ENCODE measurements around the gene PLVAP.

PLVAP gene, protein sequence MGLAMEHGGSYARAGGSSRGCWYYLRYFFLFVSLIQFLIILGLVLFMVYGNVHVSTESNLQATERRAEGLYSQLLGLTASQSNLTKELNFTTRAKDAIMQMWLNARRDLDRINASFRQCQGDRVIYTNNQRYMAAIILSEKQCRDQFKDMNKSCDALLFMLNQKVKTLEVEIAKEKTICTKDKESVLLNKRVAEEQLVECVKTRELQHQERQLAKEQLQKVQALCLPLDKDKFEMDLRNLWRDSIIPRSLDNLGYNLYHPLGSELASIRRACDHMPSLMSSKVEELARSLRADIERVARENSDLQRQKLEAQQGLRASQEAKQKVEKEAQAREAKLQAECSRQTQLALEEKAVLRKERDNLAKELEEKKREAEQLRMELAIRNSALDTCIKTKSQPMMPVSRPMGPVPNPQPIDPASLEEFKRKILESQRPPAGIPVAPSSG

DNA sequence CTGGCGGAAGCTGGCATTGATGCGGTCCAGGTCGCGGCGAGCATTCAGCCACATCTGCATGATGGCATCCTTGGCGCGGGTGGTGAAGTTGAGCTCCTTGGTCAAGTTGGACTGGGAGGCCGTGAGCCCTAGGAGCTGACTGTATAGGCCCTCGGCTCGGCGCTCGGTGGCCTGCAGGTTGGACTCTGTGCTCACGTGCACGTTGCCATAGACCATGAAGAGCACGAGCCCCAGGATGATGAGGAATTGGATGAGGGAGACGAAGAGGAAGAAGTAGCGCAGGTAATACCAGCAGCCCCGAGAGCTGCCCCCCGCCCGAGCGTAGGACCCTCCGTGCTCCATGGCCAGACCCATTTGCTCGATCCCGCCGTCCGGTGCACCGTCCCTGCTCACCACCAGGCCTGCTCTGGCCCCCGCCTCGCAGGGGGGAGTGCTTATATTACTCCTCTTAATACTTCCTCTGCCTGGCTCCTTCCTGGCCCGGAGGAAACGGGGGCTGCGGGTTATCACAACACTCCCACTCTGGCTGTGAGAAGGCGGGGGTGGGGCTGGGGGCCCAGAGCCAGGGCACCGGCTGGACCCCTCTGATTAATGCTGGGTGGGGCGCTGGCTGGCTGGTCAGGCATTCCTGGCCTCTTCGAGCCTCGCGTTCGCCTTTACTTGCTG, at the start of gene PLVAP:
Gene PLVAP, minus strand, starts transcription at position 408 of the 666 bp plus-strand sequence. Its CDS starts 54 bp downstream, at position 354.
- DNase-seq = no peak

DNA sequence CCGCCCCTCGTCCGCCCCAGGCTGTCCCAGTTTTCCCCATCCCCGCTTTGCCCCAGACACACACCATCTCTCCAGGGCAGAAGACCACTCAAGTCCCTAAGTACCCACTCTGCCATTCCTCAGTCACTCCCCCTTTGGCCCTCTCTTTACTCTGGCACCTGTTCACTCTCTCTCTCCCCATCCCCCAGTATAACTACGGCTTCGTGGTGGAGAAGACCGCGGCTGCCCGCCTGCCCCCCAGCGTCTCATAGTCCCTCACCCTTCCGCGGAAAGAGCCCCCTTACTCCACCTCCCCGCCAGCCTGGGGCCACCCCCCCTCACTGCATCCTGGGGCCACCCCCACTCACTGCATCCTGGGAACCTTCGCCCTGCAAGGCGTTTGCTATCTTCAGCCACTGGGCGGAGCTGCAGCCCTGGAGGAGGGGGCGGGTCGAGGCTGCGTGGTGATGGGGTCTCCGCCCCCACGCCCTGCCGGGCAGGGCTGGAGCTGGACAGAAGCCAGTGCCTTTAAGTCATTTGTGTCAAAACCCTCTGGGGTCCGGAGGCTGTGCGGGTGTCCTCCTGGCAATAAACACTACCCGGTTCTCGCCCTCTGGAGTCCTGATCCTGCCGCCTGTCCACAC, 47.7 kb upstream of the PLVAP start:
- no peak for DNase-seq

DNA sequence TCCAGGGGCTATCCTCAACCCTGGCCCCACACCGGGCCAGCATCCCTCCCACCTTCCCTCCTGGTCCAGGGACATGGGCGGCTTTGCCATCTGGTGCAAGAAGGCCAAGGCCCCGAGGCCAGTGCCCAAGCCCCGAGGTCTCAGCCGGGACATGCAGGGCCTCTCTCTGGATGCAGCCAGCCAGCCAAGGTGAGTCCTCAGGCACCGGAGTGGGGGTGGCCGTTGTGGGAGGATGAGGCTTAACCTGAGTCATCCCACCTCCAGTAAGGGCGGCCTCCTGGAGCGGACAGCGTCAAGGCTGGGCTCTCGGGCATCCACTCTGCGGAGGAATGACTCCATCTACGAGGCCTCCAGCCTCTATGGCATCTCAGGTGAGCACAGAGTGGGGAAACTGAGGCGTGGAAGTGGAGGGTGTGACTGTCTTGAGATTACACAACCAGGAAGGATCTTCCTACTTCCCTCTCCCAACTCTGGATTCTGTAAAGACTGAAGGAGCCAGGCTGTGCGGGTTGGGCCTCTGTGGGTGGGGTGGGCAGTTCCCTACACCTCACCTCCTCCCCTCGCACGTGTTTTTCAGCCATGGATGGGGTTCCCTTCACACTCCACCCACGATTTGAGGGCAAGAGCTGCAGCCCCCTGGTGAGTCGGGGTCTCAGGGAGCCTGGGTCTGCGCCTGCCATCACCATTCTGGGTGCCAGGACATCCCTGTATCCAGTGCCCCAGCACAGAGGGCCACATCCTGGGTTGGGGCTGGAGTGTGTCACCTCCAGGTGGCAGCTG, 46.5 kb upstream of the PLVAP start:
- no peak for DNase-seq

DNA sequence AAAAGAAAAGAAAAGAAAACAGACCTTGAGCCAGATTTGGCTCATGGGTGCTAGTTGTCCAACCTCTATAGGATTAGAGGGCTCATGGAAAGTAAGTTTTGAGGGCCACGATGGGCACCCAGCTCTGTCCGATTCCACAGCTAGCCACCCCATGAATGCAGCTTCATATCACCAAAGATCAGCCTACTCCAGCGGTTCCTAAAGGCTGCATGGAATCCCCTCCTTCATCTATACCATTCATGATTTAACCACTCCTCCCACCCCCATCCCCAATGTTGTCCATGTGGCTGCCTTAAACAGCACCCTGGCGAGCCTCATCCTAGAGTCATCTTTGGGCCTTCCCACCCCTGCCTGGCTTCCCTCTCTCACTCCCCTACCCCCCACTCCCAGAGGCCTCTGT, 44.8 kb upstream of the PLVAP start:
- no peak for DNase-seq

DNA sequence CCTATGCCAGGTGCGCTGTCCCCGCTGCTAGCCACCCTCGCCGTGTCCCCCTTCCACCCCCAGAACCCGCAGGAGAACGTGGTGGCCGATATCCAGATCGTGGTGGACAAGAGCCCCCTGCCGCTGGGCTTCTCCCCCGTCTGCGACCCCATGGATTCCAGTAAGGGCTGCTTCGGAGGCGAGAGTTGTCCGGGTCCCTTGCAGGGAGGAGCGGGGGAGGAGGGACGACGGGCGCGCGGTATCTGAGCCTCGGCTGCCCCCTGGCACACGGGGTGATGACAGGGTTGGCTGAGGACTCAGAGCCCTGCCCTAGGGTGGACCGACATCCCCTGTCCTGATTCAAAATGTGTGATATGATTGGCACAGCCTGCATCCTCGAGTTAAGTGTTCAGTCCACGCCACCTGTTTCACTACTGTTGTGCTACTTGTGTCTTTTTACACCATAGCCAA, 43.4 kb upstream of the PLVAP start:
- DNase-seq = no peak

DNA sequence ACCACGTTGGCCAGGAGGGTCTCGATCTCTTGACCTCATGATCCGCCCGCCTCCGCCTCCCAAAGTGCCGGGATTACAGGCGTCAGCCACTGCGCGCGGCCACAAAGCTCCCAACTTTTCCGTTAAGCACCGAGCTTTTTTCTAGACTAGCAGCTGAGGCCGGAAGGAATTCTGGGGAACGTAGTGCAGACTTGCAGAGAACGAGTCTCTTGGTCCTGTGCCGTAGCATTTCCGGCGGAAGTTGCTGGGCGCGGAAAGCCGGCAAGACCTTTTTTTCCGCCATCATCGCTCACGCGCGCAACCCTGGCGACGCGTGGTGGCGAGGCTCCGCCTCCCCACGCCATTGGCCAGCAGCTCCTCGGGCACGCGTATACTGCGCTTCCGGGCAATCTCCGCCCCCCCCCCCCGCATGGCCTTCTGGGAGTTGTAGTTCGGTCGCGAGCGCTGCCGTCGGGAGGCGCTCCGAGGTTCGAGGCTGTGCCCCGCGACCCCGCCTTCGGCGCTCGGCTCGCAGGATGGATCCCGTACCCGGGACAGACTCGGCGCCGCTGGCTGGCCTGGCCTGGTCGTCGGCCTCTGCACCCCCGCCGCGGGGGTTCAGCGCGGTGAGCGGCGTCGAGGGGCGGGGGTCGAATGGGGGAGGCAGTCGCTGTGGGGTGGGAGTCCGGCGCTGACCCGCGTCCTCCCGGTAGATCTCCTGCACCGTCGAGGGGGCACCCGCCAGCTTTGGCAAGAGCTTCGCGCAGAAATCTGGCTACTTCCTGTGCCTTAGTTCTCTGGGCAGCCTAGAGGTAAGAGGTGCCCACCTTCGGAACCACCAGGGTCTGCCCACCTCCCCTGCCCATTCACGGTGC, 42.7 kb upstream of the PLVAP start, which contains the start of gene MVB12A:
Gene MVB12A, plus strand, starts transcription at position 427 of the 854 bp plus-strand sequence. Its CDS starts 89 bp downstream, at position 516.
- DNase-seq = peak; percentile 97 to 98

DNA sequence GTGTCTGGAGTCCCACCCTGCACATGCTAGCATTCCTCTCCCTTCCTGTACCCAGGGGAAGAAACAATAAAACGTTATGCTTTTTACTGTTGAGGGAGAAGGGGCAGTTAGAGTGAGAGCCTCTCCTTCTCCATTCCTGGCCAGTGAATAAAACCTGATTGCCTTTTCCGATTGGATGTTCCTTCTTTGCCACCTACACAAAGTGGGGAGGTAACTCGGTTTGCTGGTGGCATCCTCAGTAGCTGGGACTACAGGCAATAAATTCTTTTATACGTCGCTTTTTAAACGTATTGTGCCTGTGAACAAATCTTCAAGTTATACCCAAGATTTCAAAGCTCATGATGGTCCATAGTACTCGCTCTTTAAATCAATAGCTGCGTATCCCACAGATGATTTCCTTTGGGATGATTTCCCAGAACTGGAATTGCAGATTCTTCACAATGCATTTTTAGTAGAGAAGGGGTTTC, 42.0 kb upstream of the PLVAP start:
- DNase-seq = no peak

DNA sequence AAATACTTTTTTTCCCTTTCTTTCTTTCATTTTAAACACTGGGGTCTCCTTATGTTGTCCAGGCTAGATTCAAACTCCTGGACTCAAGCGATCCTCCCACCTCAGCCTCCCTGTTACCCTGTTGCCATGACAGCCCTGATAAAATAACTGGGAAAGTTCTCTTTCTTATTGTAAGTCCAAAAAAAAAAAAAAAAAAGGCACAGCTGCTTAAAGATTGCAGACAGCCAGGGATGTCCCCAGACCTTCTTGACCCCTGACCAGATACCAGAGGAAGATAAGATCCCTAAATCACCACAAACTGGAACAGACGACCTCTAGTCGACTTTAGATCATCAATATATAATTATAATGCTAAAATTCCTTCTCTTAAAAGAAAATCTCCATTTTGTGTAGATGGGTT, 41.6 kb upstream of the PLVAP start:
- DNase-seq = no peak

DNA sequence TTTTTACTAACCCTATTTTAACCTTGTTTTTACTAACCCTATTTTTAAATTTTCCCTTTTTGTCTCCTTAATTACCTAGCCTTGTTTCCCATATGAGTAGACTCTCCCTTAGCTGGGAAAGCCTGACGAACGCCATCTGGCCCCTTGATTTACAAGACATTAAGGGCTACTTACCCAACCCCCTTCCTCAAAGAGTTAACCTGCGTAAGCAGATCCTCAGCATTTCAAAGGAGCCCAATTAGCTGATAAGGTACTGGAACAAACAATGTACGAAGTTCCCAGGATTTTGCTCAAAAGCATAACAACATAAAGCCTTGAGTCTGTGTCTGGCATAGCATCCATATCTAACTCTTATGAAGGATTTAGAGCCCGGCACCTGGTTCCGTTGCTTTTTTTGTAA, 38.0 kb upstream of the PLVAP start:
- no peak for DNase-seq

DNA sequence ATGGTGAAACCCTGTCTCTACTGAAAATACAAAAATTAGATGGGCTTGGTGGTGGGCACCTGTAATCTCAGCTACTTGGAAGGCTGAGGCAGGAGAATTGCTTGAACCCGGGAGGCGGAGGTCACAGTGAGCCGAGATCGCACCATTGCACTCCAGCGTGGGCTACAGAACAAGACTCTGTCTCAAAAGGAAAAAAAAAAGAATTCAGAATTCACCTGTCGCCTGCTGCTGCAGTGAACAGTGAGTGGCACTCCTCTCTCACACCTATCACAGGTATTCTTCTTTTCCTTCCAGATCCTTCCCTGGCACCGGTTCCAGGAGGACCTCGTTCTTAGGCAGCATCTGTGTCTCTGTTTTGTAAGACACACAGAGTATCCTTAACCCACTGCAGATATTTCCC, 37.0 kb upstream of the PLVAP start:
- no peak for DNase-seq

DNA sequence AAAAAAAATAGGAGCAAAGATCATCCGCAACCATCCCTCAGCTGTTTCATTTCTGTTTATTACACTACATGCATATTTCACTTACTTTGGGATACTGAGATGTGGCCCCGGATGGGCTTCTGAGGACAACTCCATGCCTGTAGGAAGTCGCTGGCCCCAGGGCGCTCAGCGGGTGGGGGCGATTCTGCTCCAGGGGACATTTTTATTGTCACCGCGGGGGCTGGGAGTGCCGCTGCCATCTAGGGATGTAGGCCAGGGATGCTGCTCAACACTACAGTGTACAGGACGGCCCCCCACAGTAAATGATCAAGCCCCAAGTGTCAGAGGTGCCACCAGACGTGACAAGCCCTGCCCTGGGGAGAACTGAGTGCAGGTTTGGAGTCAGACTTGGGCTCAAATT, 34.7 kb upstream of the PLVAP start:
- DNase-seq = no peak

DNA sequence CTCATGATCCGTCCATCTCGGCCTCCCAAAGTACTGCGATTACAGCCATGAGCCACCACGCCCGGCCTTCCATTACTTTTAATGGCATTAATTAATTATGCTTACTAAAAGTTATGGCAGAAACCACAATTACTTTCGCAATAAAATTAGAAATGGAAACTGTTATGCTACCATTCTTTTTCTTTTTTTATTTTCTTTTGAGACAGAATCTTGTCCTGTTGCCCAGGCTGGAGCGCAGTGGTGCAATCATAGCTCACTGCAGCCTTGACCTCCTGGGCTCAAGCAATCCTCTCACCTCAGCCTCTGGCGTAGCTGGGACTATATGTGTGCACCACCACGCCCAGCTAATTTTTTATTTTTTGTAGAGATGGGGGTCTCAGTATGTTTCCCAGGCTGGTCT, 32.8 kb upstream of the PLVAP start:
- no peak for DNase-seq

DNA sequence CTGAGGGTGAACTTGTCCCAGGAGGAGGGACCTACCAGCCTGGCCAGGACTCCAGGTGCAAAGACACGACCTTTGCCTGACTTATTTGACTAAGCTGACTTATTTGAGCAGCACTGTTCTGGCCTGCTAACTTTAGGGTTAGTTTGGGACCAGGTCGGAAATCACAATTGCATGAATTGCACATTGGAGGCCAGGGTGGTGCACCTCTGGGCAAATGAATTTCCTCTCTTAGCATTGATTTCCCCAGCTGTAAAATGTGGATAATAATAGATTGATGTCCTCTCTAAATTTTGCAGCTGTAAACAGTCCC, 29.7 kb upstream of the PLVAP start:
- DNase-seq = no peak

DNA sequence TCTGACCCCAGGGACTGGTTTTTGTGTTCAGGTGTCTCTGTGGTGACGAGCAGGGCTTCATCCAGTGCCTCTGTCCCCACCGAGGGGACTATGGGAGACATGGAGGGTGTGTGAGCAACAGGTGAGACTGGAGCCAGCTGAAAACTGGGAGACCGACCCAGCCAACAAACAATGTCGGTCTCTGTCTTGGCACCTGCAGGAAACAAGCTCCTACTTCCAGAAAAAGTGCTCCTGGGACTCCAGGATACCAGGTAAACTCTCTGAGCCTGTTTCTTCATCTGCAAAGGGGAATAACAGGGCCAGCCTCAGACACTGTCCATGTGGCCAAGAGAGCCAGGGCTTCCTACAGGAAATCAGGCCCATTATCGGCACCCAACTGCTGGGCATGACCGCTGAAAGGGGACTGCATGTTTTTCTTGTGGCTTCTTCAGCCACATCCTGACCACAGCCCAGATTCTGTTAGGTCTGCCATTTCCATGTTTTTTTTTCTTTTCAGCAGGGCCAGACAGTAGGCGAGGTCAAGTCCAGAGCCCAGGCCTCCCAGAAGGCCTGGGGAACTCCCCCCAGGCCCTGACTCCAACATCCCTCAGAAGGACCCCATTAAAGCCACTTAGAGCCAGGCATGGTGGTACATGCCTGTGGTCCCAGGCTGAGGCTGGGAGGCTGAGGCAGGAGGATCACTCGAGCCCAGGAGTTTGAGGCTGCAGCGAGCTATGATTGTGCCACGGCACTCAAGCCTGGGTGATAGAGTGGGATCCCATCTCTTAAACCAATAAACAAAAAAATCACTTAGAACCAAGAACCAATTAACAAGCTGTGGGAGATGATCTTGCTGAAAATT, 29.1 kb upstream of the PLVAP start:
- DNase-seq = no peak

DNA sequence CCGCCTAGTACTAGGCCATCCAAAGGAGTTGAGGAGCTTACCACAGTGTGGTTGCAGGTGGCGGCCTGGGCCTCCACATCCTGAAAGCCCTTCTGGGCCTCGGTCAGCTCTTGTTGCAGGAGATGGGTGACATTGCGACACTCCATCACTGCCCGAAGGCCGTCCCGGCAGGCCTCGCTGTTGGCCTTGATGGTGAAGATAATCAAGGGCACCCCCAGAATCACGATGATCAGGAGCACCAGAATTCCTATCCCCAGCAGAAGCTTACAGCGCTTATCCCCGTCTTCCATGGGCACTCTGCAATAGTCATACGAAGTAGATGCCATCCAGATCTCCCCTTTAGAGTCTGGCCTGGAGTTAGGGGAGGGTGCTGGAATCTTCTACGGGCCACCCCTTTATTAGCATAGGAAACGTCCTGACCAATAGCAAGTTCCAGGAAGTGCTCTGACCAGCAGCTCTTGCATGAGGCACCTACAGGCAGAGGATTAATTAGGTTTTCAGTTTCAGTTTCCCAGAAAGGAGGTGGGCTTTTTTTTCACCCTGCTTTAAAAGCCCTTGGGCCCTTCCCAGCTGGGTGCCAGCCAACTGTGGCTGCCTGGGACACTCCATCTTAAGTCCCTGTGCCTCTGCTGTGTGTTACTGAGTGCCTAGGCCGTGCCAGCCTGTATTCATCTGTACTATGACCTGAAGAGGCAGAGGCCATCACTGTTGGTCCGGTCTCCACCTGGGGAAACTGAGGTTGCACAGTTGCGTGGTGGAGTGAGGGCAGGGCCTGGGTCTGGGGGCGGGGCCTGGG, 28.3 kb upstream of the PLVAP start, which contains the start of gene BST2:
Gene BST2, minus strand, starts transcription at position 381 of the 796 bp plus-strand sequence. Its CDS starts 55 bp downstream, at position 326.
- DNase-seq = peak; percentile 71 to 80

DNA sequence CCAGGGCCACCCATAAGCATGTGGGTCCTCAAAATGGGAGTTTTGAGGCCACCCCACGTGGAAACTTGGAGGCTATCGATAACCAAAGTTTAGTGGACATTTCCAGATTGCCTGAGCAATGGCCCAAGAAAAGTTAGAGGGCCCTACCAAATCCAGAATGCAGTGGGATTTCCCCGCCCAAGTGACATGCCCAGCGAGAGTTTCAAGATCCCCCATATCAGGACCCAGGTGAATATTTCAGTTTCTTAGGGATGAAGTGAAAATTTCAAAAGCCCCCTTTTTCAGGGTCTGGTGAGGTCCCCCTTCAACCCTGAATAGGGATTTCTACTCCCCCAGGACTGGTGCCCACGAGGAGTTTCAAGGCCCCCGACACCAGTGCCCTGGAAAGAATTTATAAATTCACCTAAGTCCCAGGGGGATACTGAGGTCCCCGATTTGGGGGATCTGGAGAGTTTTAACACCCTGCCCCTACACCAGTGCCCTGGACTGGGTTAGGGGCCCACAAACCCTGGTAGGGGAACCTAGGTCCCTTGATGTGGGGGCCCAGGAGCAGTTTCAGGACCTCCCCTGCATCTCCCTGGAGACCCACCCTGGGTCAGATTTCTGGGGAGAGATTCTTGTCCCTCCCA, 27.6 kb upstream of the PLVAP start:
- no peak for DNase-seq

DNA sequence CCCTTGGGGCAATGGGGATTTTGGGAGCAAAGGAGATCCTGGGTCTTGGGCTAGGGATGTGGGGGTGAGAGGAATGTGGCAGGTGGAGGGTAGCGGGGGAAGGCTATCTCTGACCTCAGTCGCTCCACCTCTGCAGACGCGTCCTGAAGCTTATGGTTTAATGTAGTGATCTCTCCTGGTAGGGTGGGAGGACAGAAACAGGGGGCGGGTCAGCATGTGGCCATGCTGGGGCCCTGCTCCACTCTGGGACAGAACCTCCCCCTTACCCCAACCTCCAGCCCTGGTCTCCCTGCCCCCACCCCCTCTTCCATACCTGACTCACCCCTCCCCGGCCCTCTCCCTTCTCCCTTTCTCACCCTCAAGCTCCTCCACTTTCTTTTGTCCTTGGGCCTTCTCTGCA, 26.9 kb upstream of the PLVAP start:
- DNase-seq = no peak

DNA sequence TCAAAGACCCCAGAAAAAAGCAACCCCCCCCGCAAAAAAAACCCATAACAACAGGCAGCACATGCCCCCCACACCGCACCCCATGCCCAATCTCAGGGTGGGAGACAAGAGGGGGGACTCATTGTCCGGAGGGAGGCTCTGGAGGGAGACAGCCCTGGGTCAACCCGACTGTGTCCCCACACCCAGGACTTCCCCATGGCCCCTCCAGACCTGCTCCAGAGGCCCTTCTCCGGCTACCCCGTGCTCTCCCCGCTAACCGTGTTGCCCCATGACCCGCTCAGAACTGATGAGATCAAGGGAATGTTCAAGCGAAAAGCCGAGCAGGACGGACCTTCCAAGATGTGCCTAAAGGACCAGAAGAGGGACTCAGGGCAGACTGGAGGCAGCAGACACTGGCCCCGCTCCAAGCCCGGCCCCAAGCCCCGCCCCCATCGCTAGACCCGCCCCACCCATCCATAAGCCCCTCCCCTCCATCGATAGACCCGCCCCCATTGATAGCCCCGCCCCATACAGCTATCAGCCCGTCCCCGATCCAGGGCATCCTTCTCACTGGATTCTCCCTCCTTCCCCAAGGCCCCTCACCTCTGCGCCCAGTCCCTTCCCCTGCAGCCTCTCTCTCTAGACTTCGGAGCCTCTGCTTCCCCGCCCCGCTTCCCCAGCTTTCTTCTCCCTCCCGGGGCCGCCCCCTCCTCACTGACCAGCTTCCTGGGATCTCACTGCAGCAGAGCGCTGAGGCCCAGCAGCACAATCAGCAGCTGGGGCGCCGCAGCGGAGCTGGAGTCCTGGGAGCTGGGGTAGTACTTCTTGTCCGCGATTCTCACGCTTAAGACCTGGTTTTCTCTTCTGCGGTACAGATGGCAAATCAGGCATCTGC, 26.1 kb upstream of the PLVAP start:
- DNase-seq = peak in 1 of 2 donors; percentile 40
